Epithelial cell of proximal tubule (primary cell): Measurements from ENCODE around the gene DYNC1H1. TPM values are rescaled to one million over a fixed set of nuclear protein-coding genes. Genes with fewer than 3 reads are reported as not detected.
A peak's percentile ranks its signal among the peaks of the same experiment; 100 is the strongest.
"Not testable (repeated sequence)": the region's sequence is repeated elsewhere in the genome, so short reads cannot be mapped to it uniquely, and the experiment has no call there.

Experiments
- DNase-seq: peaks from one replicate; pipeline ENCODE4 v3.0.0-alpha.2; 2011; ENCODE audit warnings: low read depth
- H3K4me3 ChIP-seq: 2 replicates; pipeline ENCODE4 v1.5.1; 2011; ENCODE audit warnings: low read depth, mild to moderate bottlenecking, low read length
- CTCF ChIP-seq: conservative IDR thresholded peaks from 2 replicates; pipeline ENCODE4 v1.5.1; 2012; ENCODE audit warnings: low read depth, mild to moderate bottlenecking, low read length
- total RNA-seq: library from RNA; depleted of rRNA; stranded (reverse); fragments of >200 nt; gene quantifications from 2 replicates; pipeline ENCODE4 v1.2.3, GENCODE V29; 2015

Gene DYNC1H1
- total RNA-seq, 1 donor from 2014 or later, result 402 TPM

- H3K4me3 ChIP-seq, result no peak overlapping the region
- DNase-seq, result no peak
- no peak for TF ChIP-seq CTCF
These were observed 116.1 kb downstream of the DYNC1H1 start for GRCh38 chr14:102080183-102081080.

DNA sequence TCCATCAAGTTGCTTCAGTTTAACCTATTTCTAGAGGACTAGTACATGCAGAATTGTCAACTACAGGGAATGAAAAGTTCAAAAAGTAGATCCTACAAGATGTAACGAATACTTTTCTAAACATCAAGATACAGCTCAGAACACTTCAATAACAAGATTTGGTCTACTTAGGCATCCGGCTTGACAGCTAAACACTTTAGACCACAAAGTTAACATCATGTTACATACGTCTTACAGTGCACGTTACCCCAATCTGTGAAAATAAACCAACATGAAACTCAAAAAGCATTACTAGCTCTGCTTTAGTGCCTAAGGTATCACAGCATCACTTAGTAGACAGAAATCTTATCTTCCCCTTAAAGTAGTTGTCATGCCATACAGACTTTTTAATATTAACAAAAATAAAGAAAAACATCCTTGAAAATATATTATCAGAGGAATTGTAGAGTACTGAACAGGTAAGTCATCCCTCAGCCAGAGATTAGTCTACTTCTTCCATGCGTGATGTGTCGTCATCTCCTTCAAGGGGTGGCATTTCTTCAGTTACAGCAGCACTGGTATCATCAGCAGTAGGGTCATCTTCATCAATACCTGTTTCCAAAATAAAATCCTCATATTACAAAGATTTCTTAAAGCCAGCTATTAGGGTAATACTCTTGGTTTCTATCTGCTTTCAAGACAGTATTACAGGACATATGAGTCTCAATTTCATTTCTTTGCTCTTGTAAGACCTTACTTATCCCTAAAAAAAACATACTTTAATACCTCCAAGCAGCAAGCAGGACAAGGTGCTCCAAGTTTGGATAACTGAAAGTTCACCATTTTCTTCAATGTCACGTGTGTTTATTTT is 117.1 kb downstream of the DYNC1H1 start:
- H3K4me3 ChIP-seq, result no peak overlapping the region
- TF ChIP-seq CTCF, result no peak
- no peak for DNase-seq

- not testable (repeated sequence) for H3K4me3 ChIP-seq, DNase-seq
These were observed 120.1 kb downstream of the DYNC1H1 start for GRCh38 chr14:102084522-102084921.

DNA sequence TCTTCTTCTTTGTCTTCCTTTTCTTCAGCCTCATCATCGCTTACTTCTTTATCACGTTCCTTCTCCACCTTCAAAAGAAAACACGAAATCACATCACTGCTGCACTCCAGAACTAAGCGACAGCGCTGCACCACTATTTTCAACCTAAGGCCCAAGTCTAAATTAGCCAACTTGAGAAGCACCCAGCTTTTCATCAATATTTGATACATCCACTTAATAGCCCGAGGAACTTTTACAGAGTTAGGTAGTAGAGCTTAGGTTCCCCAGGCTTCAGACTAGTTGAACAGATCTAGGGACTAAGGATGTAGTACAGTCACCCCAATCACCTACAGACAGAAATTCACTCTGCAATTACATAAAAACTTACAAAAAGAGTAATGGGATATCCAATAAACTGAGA is 120.6 kb downstream of the DYNC1H1 start:
- peak overlapping the region; percentile 83 for H3K4me3 ChIP-seq
- DNase-seq, result no peak
- no peak for TF ChIP-seq CTCF

GRCh38 chr14:102085488-102085887 is 121.1 kb downstream of the DYNC1H1 start:
- no peak for DNase-seq
- H3K4me3 ChIP-seq, result peak overlapping the region; percentile 83
- TF ChIP-seq CTCF, result no peak

GRCh38 chr14:102085948-102086708 is 121.8 kb downstream of the DYNC1H1 start:
- peak overlapping the region; percentile 83 for H3K4me3 ChIP-seq
- DNase-seq, result no peak
- TF ChIP-seq CTCF, result no peak

DNA sequence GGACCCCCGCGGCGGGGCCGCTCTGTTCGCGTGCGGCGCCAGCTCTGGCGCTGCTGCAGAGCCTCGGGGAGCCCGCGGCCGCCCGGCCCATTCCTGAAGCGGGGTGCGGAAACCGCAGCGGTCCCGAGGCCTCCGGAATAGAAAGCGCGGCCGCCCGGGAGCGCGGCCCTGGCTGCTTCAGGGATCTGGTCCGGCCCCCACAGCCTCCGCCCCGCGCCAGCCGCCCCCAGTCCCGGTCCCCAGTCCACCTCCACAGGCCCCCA is 122.3 kb downstream of the DYNC1H1 start:
- DNase-seq, result no peak
- no peak for TF ChIP-seq CTCF
- H3K4me3 ChIP-seq, result peak overlapping the region; percentile 83
